GM13977 (cell line): Measurements from ENCODE around the gene SYNDIG1.

Experiments
- DNase-seq: peaks from one replicate; pipeline ENCODE4 v3.0.0; 2012; ENCODE audit warnings: low spot score
- CTCF ChIP-seq: IDR thresholded peaks from 2 replicates; pipeline ENCODE4 v1.5.1; 2012; ENCODE audit warnings: mild to moderate bottlenecking, control low read depth; ENCODE audit not compliant: insufficient read depth; ENCODE audit errors: extremely low read depth, missing control alignments
- in situ Hi-C: fragments of 300-500 bp; cut with MboI; formaldehyde crosslinking; loops from one replicate; pipeline ENCODE4 v1.12.0; 2022; ENCODE audit warnings: low sequenced_read_pairs, low pct_unique_long_range_greater_than_20kb, mixed read lengths, inconsistent platforms; ENCODE audit not compliant: unreplicated experiment

SYNDIG1 gene

GRCh38 chr20:24665741-24666191 is 196.3 kb downstream of the SYNDIG1 start:
- DNase-seq: no peak
- no peak for TF ChIP-seq CTCF
- in situ Hi-C loops: no loop called here

- in situ Hi-C loops: no loop called here
- TF ChIP-seq CTCF: no peak
- DNase-seq: no peak
These were observed 198.4 kb downstream of the SYNDIG1 start for GRCh38 chr20:24667689-24668383.

GRCh38 chr20:24668384-24668702 is 198.9 kb downstream of the SYNDIG1 start:
- no peak for DNase-seq
- in situ Hi-C loops: no loop called here
- no peak for TF ChIP-seq CTCF

GRCh38 chr20:24668791-24669190 is 199.4 kb downstream of the SYNDIG1 start:
- no peak for TF ChIP-seq CTCF
- in situ Hi-C loops: no loop called here
- no peak for DNase-seq

GRCh38 chr20:24669701-24670100 is 200.3 kb downstream of the SYNDIG1 start:
- no peak for DNase-seq
- in situ Hi-C loops: no loop called here

GRCh38 chr20:24670341-24670872 is 201.0 kb downstream of the SYNDIG1 start:
- no peak for TF ChIP-seq CTCF
- no peak for DNase-seq
- in situ Hi-C loops: no loop called here

More at GRCh38 chr20:24669701-24670100, 200.3 kb downstream of the SYNDIG1 start:
- no peak for TF ChIP-seq CTCF
